SKM-1 treated with dmso at 0.1 percent for 144 hours (cell line): ENCODE measurements around the gene RASAL2.
A peak's percentile ranks its signal among the peaks of the same experiment; 100 is the strongest.
"Not testable (repeated sequence)": the region's sequence is repeated elsewhere in the genome, so short reads cannot be mapped to it uniquely, and the experiment has no call there.

Experiments used
- DNase-seq: peaks from one replicate; lab custom pipeline; 2025; ENCODE audit not compliant: unreplicated experiment; lab: John Stamatoyannopoulos, UW

The RASAL2 gene

DNA sequence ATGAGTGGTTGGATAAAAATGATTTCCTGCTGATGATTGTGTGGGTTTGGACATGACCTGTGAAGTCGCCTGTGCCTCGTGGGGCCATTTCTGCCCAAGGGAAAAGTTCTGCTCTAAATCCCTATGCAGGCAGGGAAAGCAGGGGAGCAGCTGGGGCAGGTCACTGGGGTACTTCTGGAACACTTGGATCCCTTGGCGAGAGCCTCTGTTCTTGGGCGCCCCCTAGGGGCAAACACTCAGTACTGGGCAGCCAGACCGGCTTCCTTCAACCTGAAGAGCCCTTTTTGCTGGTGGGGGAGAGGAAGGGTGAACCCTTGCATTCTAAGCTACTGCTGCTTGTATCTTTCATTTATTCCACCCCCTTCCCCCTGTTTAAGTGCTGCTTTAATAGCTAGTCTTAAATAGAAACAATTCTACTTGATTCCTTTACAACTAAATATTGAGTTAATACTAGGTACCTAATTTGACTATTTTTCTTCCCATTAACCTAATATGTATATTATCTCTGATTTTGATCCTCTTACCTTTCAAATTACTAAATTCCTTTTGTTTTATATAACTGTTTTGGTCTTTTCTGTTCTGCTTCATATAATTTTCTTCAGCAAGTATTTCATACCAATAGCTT is 407.9 kb downstream of the RASAL2 start:
- DNase-seq, result peak; percentile 55

GRCh38 chr1:178502330-178502714 is 408.4 kb downstream of the RASAL2 start:
- no peak for DNase-seq

DNA sequence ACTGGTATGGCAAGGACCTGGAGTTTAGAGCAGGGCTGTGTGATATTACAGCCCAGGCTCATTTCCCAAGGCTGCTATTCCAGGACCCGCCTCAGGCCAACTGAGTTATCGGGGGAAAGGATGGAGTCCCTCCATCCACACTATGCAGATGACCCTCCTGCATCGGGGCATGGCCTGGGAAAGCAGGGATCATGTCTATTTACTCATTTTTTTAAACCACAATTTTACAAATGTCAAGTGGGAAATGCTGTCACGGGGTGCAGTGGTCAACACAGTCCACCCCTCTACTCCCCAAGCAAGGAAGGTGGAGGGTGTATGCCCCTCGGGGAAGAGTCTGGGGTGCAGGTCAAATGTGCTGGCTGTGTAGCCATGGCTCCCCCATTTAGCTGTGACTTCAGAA is 409.0 kb downstream of the RASAL2 start:
- no peak for DNase-seq

GRCh38 chr1:178503316-178503715 is 409.4 kb downstream of the RASAL2 start:
- not testable (repeated sequence) for DNase-seq

- no peak for DNase-seq
Measured at GRCh38 chr1:178503849-178504248, 409.9 kb downstream of the RASAL2 start.

DNA sequence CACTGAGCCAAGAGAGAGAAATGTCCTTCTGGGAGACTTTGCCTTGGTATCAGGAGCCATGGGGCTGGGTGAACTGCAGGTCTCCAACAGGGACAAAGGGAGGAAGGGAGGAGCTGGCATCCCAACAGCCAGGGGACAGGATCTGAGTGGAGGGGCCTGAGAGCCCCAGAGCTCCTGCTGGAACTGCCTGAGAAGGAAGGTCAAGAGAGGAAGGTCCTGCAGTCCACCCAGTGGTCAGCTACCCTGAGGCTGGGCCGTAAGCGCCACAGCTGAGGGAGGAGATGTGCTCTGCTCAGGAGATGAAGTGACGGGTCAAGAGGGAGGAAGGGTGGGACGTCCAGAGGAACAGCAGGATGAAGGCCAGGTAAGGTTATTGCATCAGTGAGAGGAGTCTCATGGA is 410.4 kb downstream of the RASAL2 start:
- no peak for DNase-seq

DNA sequence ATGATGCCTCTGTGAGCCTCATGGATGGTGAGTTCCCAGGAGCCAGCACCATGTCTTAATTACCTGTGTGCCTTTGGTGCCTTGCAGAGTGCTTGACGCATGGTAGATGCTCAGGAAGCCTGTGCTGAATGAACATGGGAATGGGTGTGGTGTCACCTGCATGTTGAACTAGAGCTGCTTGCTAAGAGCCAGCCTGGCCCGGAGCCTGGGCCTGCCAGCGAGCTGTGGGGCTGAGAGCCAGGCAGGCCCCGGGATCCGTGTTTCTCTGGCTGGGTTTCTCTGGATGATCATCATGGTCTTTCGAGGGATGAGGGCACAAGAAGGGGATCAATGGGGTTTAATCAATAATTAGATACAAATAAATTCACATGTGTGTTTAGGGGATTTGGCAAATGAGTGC is 412.3 kb downstream of the RASAL2 start:
- DNase-seq, result no peak

GRCh38 chr1:178506669-178507068 is 412.8 kb downstream of the RASAL2 start:
- DNase-seq, result no peak

DNA sequence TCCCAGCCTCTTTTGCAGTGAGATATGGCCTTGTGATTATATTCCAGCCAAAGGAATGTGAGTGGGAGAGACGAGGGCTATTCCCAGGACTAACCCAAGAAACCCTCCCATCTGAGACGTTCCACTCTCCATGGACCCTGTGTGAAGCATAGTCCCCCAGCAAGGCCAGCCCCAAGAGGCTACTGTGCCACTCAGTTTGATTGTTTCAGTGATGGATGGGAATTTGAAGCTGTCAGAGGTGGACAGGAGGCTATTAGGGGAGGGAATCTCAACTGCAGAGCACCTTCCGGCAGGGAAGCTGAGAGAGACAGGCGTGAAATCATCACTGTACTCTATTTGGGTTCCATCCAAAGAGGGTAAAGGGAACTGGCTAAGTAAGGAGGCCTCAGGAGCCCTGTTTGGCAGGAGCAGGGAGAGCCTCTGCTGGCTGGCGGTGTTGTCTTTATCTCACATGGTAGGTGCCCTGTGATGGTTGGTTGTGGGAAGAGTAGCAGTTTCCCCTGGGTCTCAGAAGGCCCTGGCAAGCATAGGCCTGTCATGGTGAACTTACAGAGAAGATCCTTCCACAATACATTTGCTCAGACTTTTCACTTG is 415.6 kb downstream of the RASAL2 start:
- no peak for DNase-seq

GRCh38 chr1:178510155-178510554 is 416.3 kb downstream of the RASAL2 start:
- no peak for DNase-seq

GRCh38 chr1:178512566-178513277 is 418.8 kb downstream of the RASAL2 start, which contains the start of gene TEX35:
TSS of gene TEX35 (plus strand) at chr1:178513109. CDS start at chr1:178513189, 80 bp downstream.
- no peak for DNase-seq

DNA sequence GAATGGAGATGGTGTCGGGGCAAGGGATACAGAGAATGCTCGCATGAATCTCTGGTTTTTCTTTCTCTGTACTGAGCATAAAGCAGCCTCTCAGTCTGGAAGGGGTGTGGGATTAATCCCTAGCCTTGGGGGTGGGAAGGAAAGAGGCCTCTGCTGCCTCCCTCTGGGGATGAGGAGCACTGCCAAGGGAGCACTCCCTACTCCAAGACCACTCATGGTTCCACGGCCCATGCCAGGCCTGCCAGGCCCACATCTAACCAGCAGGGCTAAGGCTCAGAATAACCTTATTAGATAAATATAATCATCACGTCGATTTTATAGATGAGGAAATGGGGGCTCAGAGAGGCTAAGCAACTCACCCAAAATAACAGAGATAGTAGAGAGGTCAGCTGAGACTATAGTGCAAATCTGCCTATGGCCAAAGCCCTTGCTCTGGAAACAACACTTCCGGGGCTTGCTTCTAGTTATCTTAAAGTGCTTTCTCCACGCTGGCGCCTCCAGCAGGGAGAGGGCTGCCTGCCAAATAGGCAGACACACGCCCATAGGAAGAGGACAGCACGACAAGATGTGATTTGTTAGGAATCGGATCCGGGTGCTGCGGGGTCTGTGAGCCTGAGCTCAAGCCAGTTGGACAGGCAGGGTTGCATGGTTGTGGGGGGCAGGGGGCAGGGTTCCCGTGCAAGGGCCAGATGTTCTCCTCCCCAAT is 419.5 kb downstream of the RASAL2 start:
- no peak for DNase-seq

DNA sequence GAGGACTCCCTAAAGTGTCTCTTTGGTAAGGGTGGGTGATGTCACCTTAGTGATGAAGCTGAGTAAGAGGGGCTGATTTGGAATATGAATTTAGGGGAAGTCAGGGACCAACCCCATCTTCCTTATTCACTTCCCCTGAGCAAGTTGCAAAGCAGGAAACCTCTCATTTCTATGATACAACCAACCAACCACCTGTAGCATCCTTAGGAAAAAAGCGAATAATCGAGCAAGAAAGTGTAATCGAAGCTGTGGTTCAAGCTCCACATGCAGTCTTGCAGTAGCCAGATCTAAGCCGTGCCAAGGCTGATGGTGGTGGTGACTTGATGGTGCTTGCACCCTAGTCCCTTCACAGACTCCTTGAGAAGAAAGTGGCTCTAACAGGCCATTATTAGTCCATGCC is 422.2 kb downstream of the RASAL2 start:
- DNase-seq, result no peak

- no peak for DNase-seq
Measured at GRCh38 chr1:178518894-178519293, 425.0 kb downstream of the RASAL2 start.

GRCh38 chr1:178520803-178521202 is 426.9 kb downstream of the RASAL2 start:
- DNase-seq, result no peak

DNA sequence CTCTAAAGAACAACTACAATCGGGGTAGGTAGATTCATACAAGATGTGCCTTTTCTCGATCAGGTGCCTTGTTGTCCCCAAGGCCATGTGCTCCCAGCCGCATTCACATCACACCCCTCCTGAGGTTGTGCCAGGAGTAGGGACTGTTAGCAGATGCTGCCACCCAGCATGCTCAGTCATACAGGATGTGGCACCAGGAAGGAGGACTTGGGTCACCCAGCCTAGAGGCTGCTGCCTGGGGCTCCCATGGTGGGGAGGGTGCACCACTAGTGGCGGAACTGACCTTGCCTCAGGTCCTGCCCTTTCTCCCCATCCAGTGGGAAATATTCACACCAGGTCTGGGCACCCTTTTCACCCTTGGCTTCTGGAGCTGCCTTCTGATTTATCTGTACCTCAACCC is 427.3 kb downstream of the RASAL2 start:
- DNase-seq, result no peak

GRCh38 chr1:178527117-178527516 is 433.2 kb downstream of the RASAL2 start:
- no peak for DNase-seq

DNA sequence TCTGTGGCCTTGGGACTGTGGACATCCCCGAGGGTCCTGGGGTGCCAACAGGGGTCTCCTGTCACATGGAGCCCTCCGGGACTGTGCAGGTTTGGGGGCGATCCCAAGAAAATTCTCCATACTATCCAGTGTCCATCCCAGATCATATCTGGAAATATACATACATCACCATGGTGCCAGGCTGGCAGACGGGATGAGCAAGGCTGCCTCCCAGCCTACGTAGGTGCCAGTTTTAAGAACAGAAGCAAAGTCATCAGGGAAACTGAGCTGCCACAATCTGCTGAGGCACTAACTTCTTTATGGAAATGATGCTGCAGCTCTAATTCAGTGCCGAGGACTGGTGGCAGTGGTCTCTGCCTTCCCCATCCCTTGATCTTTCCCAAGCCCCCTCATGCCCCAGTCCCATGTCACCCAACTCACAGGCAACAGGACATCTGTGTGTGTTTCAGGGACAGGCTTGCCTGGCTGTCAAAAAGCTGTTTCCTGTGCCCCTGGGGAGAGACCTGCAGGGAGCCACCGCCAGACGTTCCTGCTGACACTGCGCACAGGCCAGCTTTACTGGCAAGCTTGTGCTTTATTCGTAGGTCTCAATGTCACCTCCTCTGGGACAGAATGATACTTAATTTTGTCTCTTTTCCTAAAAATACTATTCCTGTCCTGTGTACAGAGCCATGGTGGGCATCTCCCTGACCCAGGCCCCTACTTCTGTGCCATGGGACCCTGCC is 434.5 kb downstream of the RASAL2 start:
- no peak for DNase-seq

GRCh38 chr1:178528953-178529335 is 435.0 kb downstream of the RASAL2 start:
- DNase-seq, result no peak

DNA sequence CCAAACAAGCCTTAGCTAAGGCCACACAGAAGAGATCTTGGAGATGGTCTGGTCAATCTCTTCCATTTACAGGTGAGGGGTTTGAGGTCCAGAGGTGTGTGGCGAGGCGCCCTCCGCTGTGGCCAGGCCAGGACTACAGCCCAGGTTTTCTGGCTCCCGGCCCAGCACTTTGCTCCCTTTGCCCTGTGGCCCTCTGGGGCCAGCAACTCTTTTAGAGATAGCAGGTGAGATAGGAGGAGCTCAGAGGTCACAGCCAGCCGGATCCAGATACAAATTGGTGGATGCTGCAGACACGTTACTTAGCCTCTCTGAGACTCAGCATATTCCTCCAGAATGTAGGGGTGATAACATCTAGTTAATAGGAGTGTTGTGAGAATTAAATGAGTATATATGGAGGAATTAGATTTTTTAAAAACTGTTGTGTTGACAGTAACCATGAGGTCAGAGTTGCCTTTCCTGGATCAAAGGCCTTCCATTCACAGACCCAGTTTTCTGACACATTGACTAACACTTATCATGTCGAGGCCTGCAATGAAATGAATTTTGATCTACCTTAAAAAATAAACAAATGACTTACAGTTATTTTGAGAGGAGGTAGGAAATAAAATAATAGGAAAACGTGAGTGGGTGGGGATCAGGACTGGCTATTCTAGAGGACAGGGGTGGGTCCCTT is 435.6 kb downstream of the RASAL2 start:
- no peak for DNase-seq

DNA sequence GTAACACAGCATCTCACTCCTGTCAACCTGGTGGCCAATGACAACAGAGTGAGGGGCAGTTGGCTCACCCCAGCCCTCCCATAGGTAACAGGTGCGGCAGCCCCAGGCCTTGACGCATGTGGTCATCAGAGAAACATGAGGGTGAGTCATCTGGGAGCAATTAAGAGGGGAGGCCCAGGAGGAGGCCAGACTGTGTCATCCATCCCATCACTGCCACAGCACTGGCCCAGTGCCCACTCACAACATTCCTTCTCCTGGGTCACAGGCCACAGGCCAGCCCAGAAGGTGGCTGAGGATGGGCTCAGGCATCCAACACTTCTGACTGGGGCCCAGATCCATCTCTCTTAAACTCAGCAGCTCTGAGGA is 436.1 kb downstream of the RASAL2 start:
- DNase-seq, result no peak
